ENCODE measurements around the gene IFIT1B. TPM values are rescaled to one million over a fixed set of nuclear protein-coding genes. Genes with fewer than 3 reads are reported as not detected.
A peak's percentile ranks its signal among the peaks of the same experiment; 100 is the strongest.
"Not testable (repeated sequence)": the region's sequence is repeated elsewhere in the genome, so short reads cannot be mapped to it uniquely, and the experiment has no call there.

Gene IFIT1B
- polyA plus RNA-seq, 4 donors = 0.04 TPM; not detected in 3

GRCh38 chr10:89379103-89379502 is 1.2 kb downstream of the IFIT1B start:
- H3K27me3 ChIP-seq (ENCODE audit: control insufficient read depth in 3 of 3, insufficient read depth in 3 of 3, low read length in 3 of 3) = no peaks in the 10 kb centered on the region
- no peaks in the 10 kb centered on the region for H3K9me3 ChIP-seq (ENCODE audit: control insufficient read depth in 2 of 2, insufficient read depth in 1 of 2, low read depth in 1 of 2, low read length in 1 of 2)
- H3K4me1 ChIP-seq (ENCODE audit: control insufficient read depth in 3 of 3, insufficient read depth in 2 of 3, low read depth in 1 of 3, low read length in 2 of 3) = peaks cover 0 to 11% (median 3%) of the 10 kb centered on the region in 3 donors
- FAIRE-seq (no peak), DNase-seq (no peak)
- no peak overlapping the region for H3K27ac ChIP-seq (ENCODE audit: low read depth in 1 of 3, low read length in 2 of 3)
- H3K4me3 ChIP-seq (ENCODE audit: low read depth in 1 of 3, low read length in 3 of 3) = no peak overlapping the region
- H3K36me3 ChIP-seq (ENCODE audit: control insufficient read depth in 3 of 3, insufficient read depth in 2 of 3, low read depth in 1 of 3, low read length in 3 of 3) = no peaks in the 10 kb centered on the region

GRCh38 chr10:89382757-89383156 is 4.9 kb downstream of the IFIT1B start:
- no peak for FAIRE-seq
- Histone ChIP-seq H3K27ac (ENCODE audit: low read depth in 1 of 3, low read length in 2 of 3) (no peak overlapping the region), H3K36me3 (ENCODE audit: control insufficient read depth in 3 of 3, insufficient read depth in 2 of 3, low read depth in 1 of 3, low read length in 3 of 3) (no peaks in the 10 kb centered on the region), H3K4me3 (ENCODE audit: low read depth in 1 of 3, low read length in 3 of 3) (no peak overlapping the region), H3K27me3 (ENCODE audit: control insufficient read depth in 3 of 3, insufficient read depth in 3 of 3, low read length in 3 of 3) (no peaks in the 10 kb centered on the region), H3K9me3 (ENCODE audit: control insufficient read depth in 2 of 2, insufficient read depth in 1 of 2, low read depth in 1 of 2, low read length in 1 of 2) (no peaks in the 10 kb centered on the region), H3K4me1 (ENCODE audit: control insufficient read depth in 3 of 3, insufficient read depth in 2 of 3, low read depth in 1 of 3, low read length in 2 of 3) (no peaks in the 10 kb centered on the region)
- WGBS, 3 donors = 75 to 95% (median 94%) methylated on average over 1 of the region's 1 CpG
- no peak for DNase-seq

- WGBS, 3 donors = 78 to 87% (median 86%) methylated on average over 4 of the region's 4 CpGs
- no peak for FAIRE-seq
- H3K27ac ChIP-seq (ENCODE audit: low read depth in 1 of 3, low read length in 2 of 3) = no peak overlapping the region
- no peak overlapping the region for H3K4me3 ChIP-seq (ENCODE audit: low read depth in 1 of 3, low read length in 3 of 3)
- no peak for DNase-seq
- H3K27me3 ChIP-seq (ENCODE audit: control insufficient read depth in 3 of 3, insufficient read depth in 3 of 3, low read length in 3 of 3) = no peaks in the 10 kb centered on the region
- H3K9me3 ChIP-seq (ENCODE audit: control insufficient read depth in 2 of 2, insufficient read depth in 1 of 2, low read depth in 1 of 2, low read length in 1 of 2) = no peaks in the 10 kb centered on the region
- H3K4me1 ChIP-seq (ENCODE audit: control insufficient read depth in 3 of 3, insufficient read depth in 2 of 3, low read depth in 1 of 3, low read length in 2 of 3) = no peaks in the 10 kb centered on the region
- H3K36me3 ChIP-seq (ENCODE audit: control insufficient read depth in 3 of 3, insufficient read depth in 2 of 3, low read depth in 1 of 3, low read length in 3 of 3) = no peaks in the 10 kb centered on the region
These were observed 6.9 kb downstream of the IFIT1B start for GRCh38 chr10:89384474-89385340.

- no peak for FAIRE-seq
These were observed 10.9 kb downstream of the IFIT1B start for GRCh38 chr10:89388806-89389205.

GRCh38 chr10:89389254-89389653 is 11.4 kb downstream of the IFIT1B start:
- FAIRE-seq = no peak
- H3K4me1 ChIP-seq (ENCODE audit: control insufficient read depth in 3 of 3, insufficient read depth in 2 of 3, low read depth in 1 of 3, low read length in 2 of 3) = peaks cover 0 to 8% (median 0%) of the 10 kb centered on the region in 3 donors
- no peak for DNase-seq

More at GRCh38 chr10:89388806-89389205, 10.9 kb downstream of the IFIT1B start:
- Histone ChIP-seq H3K27ac (ENCODE audit: low read depth in 1 of 3, low read length in 2 of 3) (no peak overlapping the region), H3K4me3 (ENCODE audit: low read depth in 1 of 3, low read length in 3 of 3) (no peak overlapping the region), H3K36me3 (ENCODE audit: control insufficient read depth in 3 of 3, insufficient read depth in 2 of 3, low read depth in 1 of 3, low read length in 3 of 3) (no peaks in the 10 kb centered on the region), H3K4me1 (ENCODE audit: control insufficient read depth in 3 of 3, insufficient read depth in 2 of 3, low read depth in 1 of 3, low read length in 2 of 3) (peaks cover 0 to 8% (median 0%) of the 10 kb centered on the region in 3 donors), H3K27me3 (ENCODE audit: control insufficient read depth in 3 of 3, insufficient read depth in 3 of 3, low read length in 3 of 3) (no peaks in the 10 kb centered on the region), H3K9me3 (ENCODE audit: control insufficient read depth in 2 of 2, insufficient read depth in 1 of 2, low read depth in 1 of 2, low read length in 1 of 2) (no peaks in the 10 kb centered on the region)
- DNase-seq = no peak
- 73 to 86% (median 84%) methylated on average over 2 of the region's 2 CpGs for WGBS, 3 donors

GRCh38 chr10:89390476-89391225 is 12.8 kb downstream of the IFIT1B start:
- Histone ChIP-seq H3K27me3 (ENCODE audit: control insufficient read depth in 3 of 3, insufficient read depth in 3 of 3, low read length in 3 of 3) (no peaks in the 10 kb centered on the region), H3K9me3 (ENCODE audit: control insufficient read depth in 2 of 2, insufficient read depth in 1 of 2, low read depth in 1 of 2, low read length in 1 of 2) (no peaks in the 10 kb centered on the region), H3K36me3 (ENCODE audit: control insufficient read depth in 3 of 3, insufficient read depth in 2 of 3, low read depth in 1 of 3, low read length in 3 of 3) (no peaks in the 10 kb centered on the region), H3K4me1 (ENCODE audit: control insufficient read depth in 3 of 3, insufficient read depth in 2 of 3, low read depth in 1 of 3, low read length in 2 of 3) (peaks cover 0 to 8% (median 0%) of the 10 kb centered on the region in 3 donors), H3K4me3 (ENCODE audit: low read depth in 1 of 3, low read length in 3 of 3) (no peak overlapping the region), H3K27ac (ENCODE audit: low read depth in 1 of 3, low read length in 2 of 3) (no peak overlapping the region)
- FAIRE-seq = no peak
- WGBS, 3 donors = 79 to 88% (median 87%) methylated on average over 5 of the region's 5 CpGs
- DNase-seq = no peak

More at GRCh38 chr10:89389254-89389653, 11.4 kb downstream of the IFIT1B start:
- 81 to 91% (median 82%) methylated on average over 1 of the region's 1 CpG for WGBS, 3 donors
- Histone ChIP-seq H3K4me3 (ENCODE audit: low read depth in 1 of 3, low read length in 3 of 3) (no peak overlapping the region), H3K9me3 (ENCODE audit: control insufficient read depth in 2 of 2, insufficient read depth in 1 of 2, low read depth in 1 of 2, low read length in 1 of 2) (no peaks in the 10 kb centered on the region), H3K27me3 (ENCODE audit: control insufficient read depth in 3 of 3, insufficient read depth in 3 of 3, low read length in 3 of 3) (no peaks in the 10 kb centered on the region), H3K36me3 (ENCODE audit: control insufficient read depth in 3 of 3, insufficient read depth in 2 of 3, low read depth in 1 of 3, low read length in 3 of 3) (no peaks in the 10 kb centered on the region), H3K27ac (ENCODE audit: low read depth in 1 of 3, low read length in 2 of 3) (no peak overlapping the region)

GRCh38 chr10:89391226-89391576 is 13.3 kb downstream of the IFIT1B start:
- H3K4me1 ChIP-seq (ENCODE audit: control insufficient read depth in 3 of 3, insufficient read depth in 2 of 3, low read depth in 1 of 3, low read length in 2 of 3); H3K9me3 ChIP-seq (ENCODE audit: control insufficient read depth in 2 of 2, insufficient read depth in 1 of 2, low read depth in 1 of 2, low read length in 1 of 2); DNase-seq; H3K27me3 ChIP-seq (ENCODE audit: control insufficient read depth in 3 of 3, insufficient read depth in 3 of 3, low read length in 3 of 3); H3K27ac ChIP-seq (ENCODE audit: low read depth in 1 of 3, low read length in 2 of 3); H3K4me3 ChIP-seq (ENCODE audit: low read depth in 1 of 3, low read length in 3 of 3); H3K36me3 ChIP-seq (ENCODE audit: control insufficient read depth in 3 of 3, insufficient read depth in 2 of 3, low read depth in 1 of 3, low read length in 3 of 3); FAIRE-seq: not testable (repeated sequence)
- WGBS, 3 donors = 91 to 96% (median 93%) methylated on average over 4 of the region's 4 CpGs

- Histone ChIP-seq H3K27me3 (ENCODE audit: control insufficient read depth in 3 of 3, insufficient read depth in 3 of 3, low read length in 3 of 3) (no peaks in the 10 kb centered on the region), H3K27ac (ENCODE audit: low read depth in 1 of 3, low read length in 2 of 3) (peak within 1 kb of the TSS; percentile 58 to 96 (median 73)), H3K4me1 (ENCODE audit: control insufficient read depth in 3 of 3, insufficient read depth in 2 of 3, low read depth in 1 of 3, low read length in 2 of 3) (peaks cover 0 to 8% (median 0%) of the 10 kb centered on the region in 3 donors), H3K9me3 (ENCODE audit: control insufficient read depth in 2 of 2, insufficient read depth in 1 of 2, low read depth in 1 of 2, low read length in 1 of 2) (no peaks in the 10 kb centered on the region), H3K36me3 (ENCODE audit: control insufficient read depth in 3 of 3, insufficient read depth in 2 of 3, low read depth in 1 of 3, low read length in 3 of 3) (no peaks in the 10 kb centered on the region), H3K4me3 (ENCODE audit: low read depth in 1 of 3, low read length in 3 of 3) (peak within 1 kb of the TSS; percentile 20 to 55 (median 46))
- peak; percentile 84 to 90 for DNase-seq
- 1 to 3% (median 1%) methylated on average over 8 of the region's 8 CpGs for WGBS, 3 donors
- peak; percentile 5 for FAIRE-seq
These were observed 14.3 kb downstream of the IFIT1B start, which contains the start of gene IFIT1 for GRCh38 chr10:89391907-89392756. Gene IFIT1 (plus strand): TSS chr10:89392623. CDS start chr10:89392713, 90 bp downstream.

All from small intestine (tissue), 7 donors.